Naive B cell (primary cell): Measurements from ENCODE around the gene C3orf70. TPM values are rescaled to one million over a fixed set of nuclear protein-coding genes. Genes with fewer than 3 reads are reported as not detected.

Experiments
- polyA plus RNA-seq, 6 donors: library from polyadenylated mRNA; unstranded; fragments of 300-500 nt; fragmentation: Illumina TruSeq; gene quantifications; one replicate each; pipeline ENCODE4 v1.2.3, GENCODE V29; 2021; ENCODE audit warnings: low read depth in 6 of 6

Gene C3orf70
- polyA plus RNA-seq, 6 donors from 2014 or later: not detected

Other genes with a start within 250 kb of the C3orf70 start
- gene EHHADH, start 101.0 kb upstream of the C3orf70 start, polyA plus RNA-seq: 1 to 10 TPM in 1 of 6 donors, under 1 TPM in 3, not detected in 2; 0.34 to 1.2 (median 0.44) TPM
- 10 to 100 TPM; 39.9 to 64.9 (median 57.6) TPM for gene MAP3K13, start 210.1 kb upstream of the C3orf70 start, polyA plus RNA-seq